ENCODE data around the gene NCBP3. TPM values are rescaled to one million over a fixed set of nuclear protein-coding genes. Genes with fewer than 3 reads are reported as not detected.

The NCBP3 gene
- total RNA-seq, 2 experiments from 2014 or later: 24.5 to 45.7 TPM

DNA sequence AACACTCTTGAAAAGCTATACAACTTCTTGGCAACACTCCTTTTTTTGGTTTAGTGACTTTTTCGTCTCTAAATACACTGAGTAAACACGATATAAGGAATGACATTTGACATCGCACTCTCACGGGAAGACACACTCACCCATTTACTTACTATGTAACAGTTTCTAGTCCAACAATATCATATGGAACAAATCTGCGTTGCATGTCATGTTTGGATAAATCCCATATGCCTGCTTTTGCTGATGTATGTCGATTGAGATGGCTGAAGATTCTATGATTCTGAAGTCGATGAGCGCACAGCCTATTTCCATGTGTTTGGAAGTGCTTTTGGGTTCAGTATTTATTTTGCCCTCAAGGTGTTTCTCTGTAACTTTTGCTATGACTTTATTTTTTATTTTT lies 63.3 kb downstream of the NCBP3 start:
- ChIA-PET POLR2A (no interaction called here), CTCF (ENCODE audit: unreplicated experiment) (no interaction called here)
- H3K4me2 ChIP-seq (ENCODE audit: low read length): no peak overlapping the region
- H3K9me2 ChIP-seq (ENCODE audit: insufficient read depth, low read length): no peaks in the 10 kb centered on the region
- no peaks in the 10 kb centered on the region for H3K79me2 ChIP-seq (ENCODE audit: insufficient read depth, low read depth, low read length)
- no peaks in the 10 kb centered on the region for H4K20me1 ChIP-seq (ENCODE audit: insufficient read depth, low read length)
- no peak for DNase-seq (ENCODE audit: low spot score)
- H3K4me1 ChIP-seq (ENCODE audit: insufficient read depth, low read length, poor library complexity, severe bottlenecking): no peaks in the 10 kb centered on the region
- H3K27ac ChIP-seq (ENCODE audit: low read depth, low read length, poor library complexity, severe bottlenecking): no peak overlapping the region
- no peaks in the 10 kb centered on the region for H3K36me3 ChIP-seq (ENCODE audit: insufficient read depth, low read length)
- H2AFZ ChIP-seq (ENCODE audit: low read length): no peak overlapping the region
- no peak overlapping the region for H3K4me3 ChIP-seq (ENCODE audit: low read depth, low read length, poor library complexity, severe bottlenecking)
- intact Hi-C loops (cut with micrococcal nuclease; ENCODE audit: unreplicated experiment): no loop called here
- TF ChIP-seq, protein P1, sequence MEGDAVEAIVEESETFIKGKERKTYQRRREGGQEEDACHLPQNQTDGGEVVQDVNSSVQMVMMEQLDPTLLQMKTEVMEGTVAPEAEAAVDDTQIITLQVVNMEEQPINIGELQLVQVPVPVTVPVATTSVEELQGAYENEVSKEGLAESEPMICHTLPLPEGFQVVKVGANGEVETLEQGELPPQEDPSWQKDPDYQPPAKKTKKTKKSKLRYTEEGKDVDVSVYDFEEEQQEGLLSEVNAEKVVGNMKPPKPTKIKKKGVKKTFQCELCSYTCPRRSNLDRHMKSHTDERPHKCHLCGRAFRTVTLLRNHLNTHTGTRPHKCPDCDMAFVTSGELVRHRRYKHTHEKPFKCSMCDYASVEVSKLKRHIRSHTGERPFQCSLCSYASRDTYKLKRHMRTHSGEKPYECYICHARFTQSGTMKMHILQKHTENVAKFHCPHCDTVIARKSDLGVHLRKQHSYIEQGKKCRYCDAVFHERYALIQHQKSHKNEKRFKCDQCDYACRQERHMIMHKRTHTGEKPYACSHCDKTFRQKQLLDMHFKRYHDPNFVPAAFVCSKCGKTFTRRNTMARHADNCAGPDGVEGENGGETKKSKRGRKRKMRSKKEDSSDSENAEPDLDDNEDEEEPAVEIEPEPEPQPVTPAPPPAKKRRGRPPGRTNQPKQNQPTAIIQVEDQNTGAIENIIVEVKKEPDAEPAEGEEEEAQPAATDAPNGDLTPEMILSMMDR (conservative IDR thresholded peaks at IDR 0.05; ENCODE audit: low read length): no peak
- no peak for TF ChIP-seq EZH2phosphoT487 (IDR thresholded peaks at IDR 0.05; ENCODE audit: borderline replicate concordance, low read depth, low read length)
- BruUV-seq (replicated peaks): no TSS peak
- no peaks in the 10 kb centered on the region for H3K9me3 ChIP-seq (ENCODE audit: low read length)

DNA sequence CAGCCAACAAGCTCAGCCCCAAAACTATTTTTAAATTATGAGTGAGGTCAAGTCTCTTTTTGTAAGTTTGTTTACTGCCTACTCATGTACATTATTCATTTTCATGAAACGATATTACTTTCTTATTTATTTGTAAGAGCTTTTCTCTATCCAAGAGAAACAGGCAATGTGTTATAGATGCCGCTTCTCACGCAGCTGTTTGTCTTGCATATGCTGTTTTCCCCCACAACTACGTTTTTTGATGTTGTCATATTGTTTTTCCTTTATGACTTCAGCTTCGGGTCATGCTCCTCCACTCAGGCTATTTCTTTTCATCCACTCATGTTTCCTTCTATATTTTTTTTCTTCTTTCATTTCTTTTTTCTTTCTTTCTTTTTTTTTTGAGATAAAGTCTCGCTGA lies 65.1 kb downstream of the NCBP3 start:
- H3K9me2 ChIP-seq (ENCODE audit: insufficient read depth, low read length): no peaks in the 10 kb centered on the region
- DNase-seq (ENCODE audit: low spot score): no peak
- TF ChIP-seq, protein P1 (conservative IDR thresholded peaks at IDR 0.05; ENCODE audit: low read length): no peak
- TF ChIP-seq EZH2phosphoT487 (IDR thresholded peaks at IDR 0.05; ENCODE audit: borderline replicate concordance, low read depth, low read length): no peak
- H3K4me3 ChIP-seq (ENCODE audit: low read depth, low read length, poor library complexity, severe bottlenecking): no peak overlapping the region
- no peak overlapping the region for H3K4me2 ChIP-seq (ENCODE audit: low read length)
- H3K36me3 ChIP-seq (ENCODE audit: insufficient read depth, low read length): no peaks in the 10 kb centered on the region
- no peaks in the 10 kb centered on the region for H3K9me3 ChIP-seq (ENCODE audit: low read length)
- POLR2A ChIA-PET: no interaction called here
- H4K20me1 ChIP-seq (ENCODE audit: insufficient read depth, low read length): no peaks in the 10 kb centered on the region
- BruUV-seq (replicated peaks): no TSS peak
- H3K27ac ChIP-seq (ENCODE audit: low read depth, low read length, poor library complexity, severe bottlenecking): no peak overlapping the region
- no peak overlapping the region for H2AFZ ChIP-seq (ENCODE audit: low read length)
- no peaks in the 10 kb centered on the region for H3K4me1 ChIP-seq (ENCODE audit: insufficient read depth, low read length, poor library complexity, severe bottlenecking)
- intact Hi-C loops (cut with micrococcal nuclease; ENCODE audit: unreplicated experiment): no loop called here
- CTCF ChIA-PET (ENCODE audit: unreplicated experiment): no interaction called here
- H3K79me2 ChIP-seq (ENCODE audit: insufficient read depth, low read depth, low read length): no peaks in the 10 kb centered on the region

DNA sequence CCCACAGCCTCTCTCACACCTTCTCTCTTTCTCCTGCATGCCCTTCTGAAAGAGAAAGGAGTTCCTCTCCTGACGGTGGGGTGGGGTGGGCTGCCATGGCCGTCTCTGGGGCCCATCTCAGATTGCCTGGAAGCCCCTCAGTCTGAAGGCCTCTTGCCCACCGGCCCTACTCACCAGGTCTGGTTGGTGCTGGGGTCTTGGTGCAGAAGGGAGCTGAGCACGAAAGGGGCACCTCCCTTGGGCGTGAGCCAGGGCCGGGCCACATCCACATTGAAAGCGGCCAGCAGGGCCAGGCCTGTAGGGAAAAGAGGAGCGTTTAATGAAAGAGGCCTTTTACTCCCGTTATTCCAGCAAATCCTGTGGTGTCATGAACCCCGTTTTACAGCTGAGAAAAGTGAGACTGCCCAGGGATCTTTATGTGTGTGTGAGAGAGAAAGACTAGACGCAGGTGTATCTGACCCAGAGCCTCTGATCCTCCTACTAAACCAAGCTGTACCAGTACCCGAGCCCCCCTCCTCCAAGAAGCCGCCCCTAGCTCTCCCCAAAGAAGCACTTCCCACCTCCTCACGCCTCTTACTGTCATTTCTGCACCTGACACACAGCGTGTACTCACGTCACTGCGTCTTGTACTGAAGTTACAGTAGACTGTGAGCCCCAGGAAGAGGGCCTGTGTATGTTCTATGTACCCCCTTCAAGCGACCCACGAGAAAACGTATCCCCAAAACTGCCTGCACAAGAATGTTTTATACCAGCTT lies 68.5 kb downstream of the NCBP3 start:
- Histone ChIP-seq H3K4me3 (ENCODE audit: low read depth, low read length, poor library complexity, severe bottlenecking) (no peak overlapping the region), H3K4me2 (ENCODE audit: low read length) (no peak overlapping the region), H3K79me2 (ENCODE audit: insufficient read depth, low read depth, low read length) (no peaks in the 10 kb centered on the region), H3K9me2 (ENCODE audit: insufficient read depth, low read length) (no peaks in the 10 kb centered on the region), H3K9me3 (ENCODE audit: low read length) (no peaks in the 10 kb centered on the region), H3K27ac (ENCODE audit: low read depth, low read length, poor library complexity, severe bottlenecking) (no peak overlapping the region), H4K20me1 (ENCODE audit: insufficient read depth, low read length) (no peaks in the 10 kb centered on the region), H3K36me3 (ENCODE audit: insufficient read depth, low read length) (no peaks in the 10 kb centered on the region), H2AFZ (ENCODE audit: low read length) (no peak overlapping the region), H3K4me1 (ENCODE audit: insufficient read depth, low read length, poor library complexity, severe bottlenecking) (no peaks in the 10 kb centered on the region)
- no peak for TF ChIP-seq EZH2phosphoT487 (IDR thresholded peaks at IDR 0.05; ENCODE audit: borderline replicate concordance, low read depth, low read length)
- TF ChIP-seq, protein P1 (conservative IDR thresholded peaks at IDR 0.05; ENCODE audit: low read length): no peak
- ChIA-PET POLR2A (no interaction called here), CTCF (ENCODE audit: unreplicated experiment) (no interaction called here)
- no peak for DNase-seq (ENCODE audit: low spot score)
- no TSS peak for BruUV-seq (replicated peaks)
- intact Hi-C loops (cut with micrococcal nuclease; ENCODE audit: unreplicated experiment): no loop called here
